Measurements from ENCODE around the gene ARSB.

ARSB gene

GRCh38 chr5:78761840-78762239, 223.3 kb downstream of the ARSB start:
- Histone ChIP-seq H3K4me3 (IDR thresholded peaks at IDR 0.05; ENCODE audit: insufficient read depth, low read depth, low read length) (no peak overlapping the region), H3K36me3 (ENCODE audit: insufficient read depth) (no peaks in the 10 kb centered on the region), H3K4me2 (no peak overlapping the region), H3K79me2 (ENCODE audit: insufficient read depth, low read depth) (no peaks in the 10 kb centered on the region), H3K27ac (no peak overlapping the region), H3K4me1 (ENCODE audit: low read depth, poor library complexity, severe bottlenecking) (peaks cover 21% of the 10 kb centered on the region), H3K9ac (no peak overlapping the region), H4K20me1 (ENCODE audit: insufficient read depth) (no peaks in the 10 kb centered on the region), H3K27me3 (ENCODE audit: insufficient read depth, low read depth) (no peaks in the 10 kb centered on the region), H2AFZ (ENCODE audit: low read depth) (no peak overlapping the region)
- TF ChIP-seq CTCF (conservative IDR thresholded peaks at IDR 0.05; ENCODE audit: low read depth, low read length), result no peak

- no peaks in the 10 kb centered on the region for H3K27me3 ChIP-seq (ENCODE audit: insufficient read depth, low read depth)
- no peak overlapping the region for H3K4me2 ChIP-seq
- H4K20me1 ChIP-seq (ENCODE audit: insufficient read depth), result no peaks in the 10 kb centered on the region
- peaks cover 32% of the 10 kb centered on the region for H3K4me1 ChIP-seq (ENCODE audit: low read depth, poor library complexity, severe bottlenecking)
- H2AFZ ChIP-seq (ENCODE audit: low read depth), result no peak overlapping the region
- H3K27ac ChIP-seq, result no peak overlapping the region
- H3K9ac ChIP-seq, result no peak overlapping the region
- peak; percentile 56; the same call in 1 of the 2 replicates for TF ChIP-seq CTCF (conservative IDR thresholded peaks at IDR 0.05; ENCODE audit: low read depth, low read length)
- no peaks in the 10 kb centered on the region for H3K36me3 ChIP-seq (ENCODE audit: insufficient read depth)
- H3K79me2 ChIP-seq (ENCODE audit: insufficient read depth, low read depth), result no peaks in the 10 kb centered on the region
- H3K4me3 ChIP-seq (IDR thresholded peaks at IDR 0.05; ENCODE audit: insufficient read depth, low read depth, low read length), result no peak overlapping the region
Measured at GRCh38 chr5:78760770-78761169, 224.3 kb downstream of the ARSB start.

- H3K79me2 ChIP-seq (ENCODE audit: insufficient read depth, low read depth), result no peaks in the 10 kb centered on the region
- no peak overlapping the region for H3K4me3 ChIP-seq (IDR thresholded peaks at IDR 0.05; ENCODE audit: insufficient read depth, low read depth, low read length)
- H3K9ac ChIP-seq, result no peak overlapping the region
- no peaks in the 10 kb centered on the region for H3K27me3 ChIP-seq (ENCODE audit: insufficient read depth, low read depth)
- no peak overlapping the region for H3K27ac ChIP-seq
- no peak for TF ChIP-seq CTCF (conservative IDR thresholded peaks at IDR 0.05; ENCODE audit: low read depth, low read length)
- no peaks in the 10 kb centered on the region for H4K20me1 ChIP-seq (ENCODE audit: insufficient read depth)
- H3K36me3 ChIP-seq (ENCODE audit: insufficient read depth), result no peaks in the 10 kb centered on the region
- H2AFZ ChIP-seq (ENCODE audit: low read depth), result no peak overlapping the region
- H3K4me2 ChIP-seq, result no peak overlapping the region
- H3K4me1 ChIP-seq (ENCODE audit: low read depth, poor library complexity, severe bottlenecking), result peaks cover 36% of the 10 kb centered on the region
Measured at GRCh38 chr5:78760366-78760765, 224.7 kb downstream of the ARSB start.

GRCh38 chr5:78758169-78758839, 226.8 kb downstream of the ARSB start:
- Histone ChIP-seq H3K27me3 (ENCODE audit: insufficient read depth, low read depth) (no peaks in the 10 kb centered on the region), H3K27ac (peak overlapping the region; percentile 16; the same call in 1 of the 2 replicates), H2AFZ (ENCODE audit: low read depth) (no peak overlapping the region), H3K4me2 (peak overlapping the region; percentile 33), H4K20me1 (ENCODE audit: insufficient read depth) (no peaks in the 10 kb centered on the region), H3K79me2 (ENCODE audit: insufficient read depth, low read depth) (no peaks in the 10 kb centered on the region), H3K4me1 (ENCODE audit: low read depth, poor library complexity, severe bottlenecking) (peaks cover 57% of the 10 kb centered on the region), H3K36me3 (ENCODE audit: insufficient read depth) (no peaks in the 10 kb centered on the region), H3K9ac (no peak overlapping the region), H3K4me3 (IDR thresholded peaks at IDR 0.05; ENCODE audit: insufficient read depth, low read depth, low read length) (no peak overlapping the region)
- no peak for TF ChIP-seq CTCF (conservative IDR thresholded peaks at IDR 0.05; ENCODE audit: low read depth, low read length)
